ENCODE measurements around the gene ZBTB20.
A peak's percentile ranks its signal among the peaks of the same experiment; 100 is the strongest.
"Not testable (repeated sequence)": the region's sequence is repeated elsewhere in the genome, so short reads cannot be mapped to it uniquely, and the experiment has no call there.

ZBTB20 gene

GRCh38 chr3:114714237-114714636 lies 432.9 kb downstream of the ZBTB20 start:
- DNase-seq (ENCODE audit: low spot score): no peak

DNA sequence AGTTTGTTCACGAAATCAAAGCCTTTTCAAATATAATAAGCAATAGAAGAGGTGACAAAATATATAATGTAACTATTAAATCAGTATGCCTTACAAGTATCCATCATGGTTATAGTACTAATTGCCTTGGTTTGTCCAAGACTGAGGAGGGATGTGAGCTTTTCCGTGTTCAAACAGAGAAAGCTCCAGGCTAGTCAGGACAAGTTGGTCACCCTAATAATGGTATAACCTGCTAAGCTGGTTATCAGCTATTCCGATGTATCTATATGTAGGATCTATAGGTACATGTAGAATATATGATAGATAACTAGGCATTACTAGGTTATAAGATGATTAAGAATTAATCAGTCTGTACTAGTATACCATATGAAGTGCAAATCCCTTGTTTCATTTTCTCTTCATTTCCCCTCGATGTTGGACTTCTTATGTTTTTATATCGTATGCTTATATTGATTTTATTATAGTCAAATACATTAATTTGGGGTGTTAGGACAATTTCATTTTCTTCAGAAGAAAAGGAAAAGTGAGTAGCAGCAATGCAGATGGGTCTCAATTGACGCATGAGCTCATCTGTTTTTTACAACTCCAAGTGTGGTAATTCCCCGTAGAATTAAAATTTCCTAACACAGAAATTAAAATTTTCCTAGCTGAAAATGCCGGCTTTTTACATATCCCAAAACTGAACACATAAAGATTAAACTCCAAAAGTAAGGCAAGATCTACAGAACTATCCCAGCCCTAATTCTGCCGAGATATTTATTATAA lies 434.2 kb downstream of the ZBTB20 start:
- DNase-seq (ENCODE audit: low spot score): no peak

DNA sequence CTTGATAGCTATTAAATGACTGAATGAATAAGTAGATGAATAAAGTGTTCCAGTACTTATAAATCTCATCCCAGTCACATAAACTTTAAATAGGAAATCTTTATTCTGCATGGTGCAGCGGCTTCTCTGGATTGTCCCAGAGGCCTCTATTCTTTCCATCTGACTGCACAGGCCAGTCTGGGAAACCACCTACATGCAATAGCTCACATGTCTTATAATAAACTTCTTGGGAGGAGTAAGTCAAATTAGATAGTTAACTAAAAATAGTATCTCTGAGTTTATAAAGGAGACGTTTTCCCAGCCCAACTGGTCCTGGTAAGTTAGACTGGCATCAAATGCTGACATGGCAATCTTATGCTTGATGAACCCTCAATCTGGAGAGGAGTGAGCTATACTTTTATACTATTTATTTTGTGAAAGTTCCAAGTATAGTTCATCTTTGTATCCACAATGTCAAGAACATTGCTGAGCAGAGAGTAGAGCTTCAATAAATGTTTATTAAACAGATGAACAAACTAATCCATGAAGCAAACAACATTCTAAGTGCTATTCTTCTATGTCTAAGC lies 435.7 kb downstream of the ZBTB20 start:
- DNase-seq (ENCODE audit: low spot score): no peak

GRCh38 chr3:114709102-114709501 lies 438.0 kb downstream of the ZBTB20 start:
- DNase-seq (ENCODE audit: low spot score): peak; percentile 25

DNA sequence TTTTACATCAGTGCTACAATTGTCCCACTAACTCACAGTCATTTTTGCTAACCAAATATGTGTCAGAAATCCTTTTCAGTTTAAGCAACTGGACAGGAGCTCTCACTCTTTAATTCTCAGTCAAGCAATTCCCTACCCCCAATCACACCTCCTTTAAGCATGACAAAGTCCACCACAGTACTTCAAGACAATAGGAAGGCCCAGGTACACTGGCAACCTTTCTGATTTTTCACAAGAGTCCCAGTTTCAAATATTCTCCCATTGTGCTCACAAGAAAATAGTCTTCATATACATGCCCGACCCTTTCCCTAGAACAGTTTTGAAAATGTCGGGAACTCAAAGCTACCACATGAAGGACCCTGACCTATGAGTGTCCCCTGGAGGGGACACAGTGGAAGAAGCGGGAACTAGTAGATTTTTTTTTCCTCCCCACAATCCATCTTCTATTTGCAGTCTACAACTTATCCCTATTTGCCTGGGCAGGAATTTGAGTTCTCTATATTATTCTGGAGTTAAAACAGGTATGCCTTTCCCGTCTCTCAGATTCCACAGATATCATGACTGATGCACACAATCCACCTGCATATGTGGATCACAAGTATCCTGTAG lies 439.7 kb downstream of the ZBTB20 start:
- DNase-seq (ENCODE audit: low spot score): no peak

DNA sequence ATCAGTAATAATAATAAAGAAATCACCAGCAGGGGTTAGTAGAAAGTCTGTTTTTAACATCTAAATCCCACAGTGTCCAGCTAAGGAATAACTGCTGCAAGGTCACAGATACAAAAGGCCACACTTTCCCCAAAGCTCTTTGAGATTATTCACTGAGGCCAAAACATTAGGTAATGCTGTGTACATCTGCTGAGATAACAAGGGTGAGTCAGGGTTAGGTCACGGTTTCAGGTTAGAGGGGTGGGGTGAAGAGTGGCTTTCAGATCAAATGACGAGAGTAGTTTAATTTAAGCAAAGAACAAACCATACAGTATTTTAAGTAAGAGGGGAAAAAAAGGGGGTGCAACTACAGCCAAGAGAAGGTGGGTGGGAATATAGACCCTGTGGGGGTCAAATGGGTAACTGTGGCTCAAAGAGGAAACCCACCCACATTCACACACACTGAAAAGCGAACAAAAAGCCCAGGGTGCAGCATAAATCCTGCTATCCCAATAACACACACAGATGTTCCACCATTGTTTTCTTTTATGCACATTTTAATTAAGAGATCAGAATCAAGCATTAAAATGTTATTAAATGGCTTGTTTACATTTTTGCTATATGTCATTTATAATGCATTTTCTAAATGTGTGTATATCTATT lies 440.4 kb downstream of the ZBTB20 start:
- DNase-seq (ENCODE audit: low spot score): peak; percentile 17

DNA sequence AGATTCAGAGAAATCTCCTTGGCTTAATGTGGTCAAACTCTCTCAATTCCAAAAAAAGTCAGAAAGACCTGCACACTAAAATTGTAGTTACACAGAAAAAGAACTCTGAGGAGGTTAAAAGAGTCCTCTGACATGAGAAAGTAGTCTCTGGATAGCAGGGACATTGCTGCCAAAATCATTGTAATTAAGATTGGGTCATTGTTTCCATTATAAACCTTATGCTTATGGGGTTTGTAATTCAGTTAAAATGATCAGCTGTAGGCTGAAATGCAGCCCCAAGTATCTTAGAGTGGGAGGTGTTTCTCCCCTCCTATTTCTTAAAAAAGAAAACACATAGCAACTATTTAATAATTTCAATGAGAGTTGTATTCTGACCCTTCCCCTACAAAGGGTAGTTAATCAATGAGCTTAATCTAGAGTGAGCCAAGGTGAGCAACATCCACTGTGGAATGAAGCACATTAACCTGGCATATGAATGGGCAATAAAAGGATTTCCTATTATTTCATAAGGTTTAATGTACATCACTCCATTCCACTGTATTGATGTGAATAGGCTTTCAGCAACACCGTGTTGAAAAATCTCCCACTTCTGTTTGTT lies 446.4 kb downstream of the ZBTB20 start:
- no peak for DNase-seq (ENCODE audit: low spot score)

GRCh38 chr3:114698146-114699105 lies 448.7 kb downstream of the ZBTB20 start:
- no peak for DNase-seq (ENCODE audit: low spot score)

DNA sequence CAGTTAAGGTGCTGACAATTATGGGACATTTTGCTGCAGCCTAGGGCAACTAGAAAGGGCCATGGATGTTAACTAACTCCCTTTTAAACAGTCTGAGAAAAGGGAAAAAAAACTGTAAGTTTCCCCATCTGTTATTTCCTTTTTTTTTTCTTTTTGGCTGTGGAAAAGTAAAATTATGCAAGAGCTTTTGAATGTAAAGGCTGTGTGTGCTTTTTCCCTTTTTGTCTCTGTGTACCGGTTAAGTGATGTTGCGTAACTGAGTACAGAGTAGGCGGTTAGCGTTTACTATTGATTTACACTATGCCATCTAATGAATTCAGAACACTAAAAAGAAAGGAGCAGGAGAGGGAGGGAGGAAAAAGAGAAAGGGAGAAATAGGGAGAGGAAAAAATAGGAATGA lies 449.7 kb downstream of the ZBTB20 start:
- DNase-seq (ENCODE audit: low spot score): no peak

- DNase-seq (ENCODE audit: low spot score): no peak
Observed at GRCh38 chr3:114694251-114694650, 452.8 kb downstream of the ZBTB20 start.

GRCh38 chr3:114691871-114692270 lies 455.2 kb downstream of the ZBTB20 start:
- no peak for DNase-seq (ENCODE audit: low spot score)

DNA sequence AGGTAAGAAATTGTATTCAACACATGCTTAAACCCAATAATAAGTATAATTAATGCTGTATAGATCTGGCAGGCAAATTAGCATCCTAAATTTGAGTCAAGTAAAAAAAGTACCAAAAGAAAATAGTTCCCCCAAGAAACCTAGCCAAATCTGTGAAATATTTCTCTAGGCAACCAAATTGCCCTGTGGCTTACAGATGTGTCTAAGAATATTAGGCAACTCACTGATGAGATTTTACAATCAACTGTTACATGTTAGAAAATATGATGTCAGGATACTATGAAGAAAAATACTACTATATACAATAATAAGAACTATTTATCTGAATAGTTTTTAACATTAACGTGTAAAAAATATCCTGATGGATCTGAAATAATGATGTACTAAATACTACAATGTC lies 456.2 kb downstream of the ZBTB20 start:
- no peak for DNase-seq (ENCODE audit: low spot score)

DNA sequence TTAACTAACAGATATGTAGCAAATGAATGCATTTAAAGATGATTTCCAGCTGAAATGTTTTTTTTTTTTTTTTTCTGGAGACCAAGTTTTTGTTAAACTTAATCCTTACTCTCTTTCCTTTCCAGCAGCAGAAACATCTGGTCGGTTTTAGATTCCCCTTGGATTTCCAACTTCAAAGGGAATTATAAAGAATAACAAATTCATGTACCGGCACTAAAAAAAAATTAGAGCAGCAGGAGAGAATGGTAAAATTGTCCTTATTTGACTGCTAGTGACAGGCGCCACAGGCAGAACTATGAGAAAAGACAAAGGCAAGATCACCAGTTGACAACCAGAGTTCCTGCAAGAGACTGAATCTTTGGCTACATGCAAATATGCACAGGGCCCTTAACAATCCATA lies 459.9 kb downstream of the ZBTB20 start:
- DNase-seq (ENCODE audit: low spot score): no peak

DNA sequence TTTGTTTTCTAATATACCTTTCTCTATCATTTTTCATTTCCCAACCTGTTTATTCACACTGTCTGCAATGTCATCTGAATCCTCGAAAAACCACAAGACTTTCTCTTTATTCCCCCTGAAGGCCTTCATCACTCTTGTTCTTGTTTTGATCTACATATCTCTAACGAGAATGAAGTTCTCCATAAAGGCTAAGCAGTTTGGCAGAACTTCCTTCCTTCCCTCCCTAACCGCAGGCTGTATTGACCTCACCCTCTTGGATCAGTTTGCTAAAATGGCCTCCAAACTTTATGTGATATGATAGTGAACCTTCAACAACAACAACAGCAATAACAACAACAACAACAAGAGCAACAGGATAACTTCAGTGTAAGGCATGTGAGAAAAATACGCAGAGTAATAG lies 460.5 kb downstream of the ZBTB20 start:
- DNase-seq (ENCODE audit: low spot score): peak; percentile 48

DNA sequence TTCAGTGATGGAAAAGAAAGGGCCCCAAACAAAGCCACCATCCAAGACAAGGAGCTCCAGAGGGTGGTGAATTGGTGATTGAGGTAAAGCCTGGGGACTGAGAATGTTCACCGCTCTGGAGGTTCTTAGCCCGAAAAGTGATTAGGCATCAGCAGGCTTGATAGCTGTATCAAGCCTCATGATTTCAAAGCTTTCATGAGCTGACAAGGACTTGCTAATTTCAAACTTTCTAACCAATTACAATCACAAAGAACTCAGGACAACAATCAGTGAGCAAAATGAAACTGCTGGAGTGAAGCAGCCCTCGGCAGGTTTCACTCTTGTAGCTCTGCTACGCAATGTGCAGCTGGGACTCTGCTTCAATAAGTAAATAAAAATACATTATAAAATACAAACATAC lies 461.9 kb downstream of the ZBTB20 start:
- DNase-seq (ENCODE audit: low spot score): no peak

DNA sequence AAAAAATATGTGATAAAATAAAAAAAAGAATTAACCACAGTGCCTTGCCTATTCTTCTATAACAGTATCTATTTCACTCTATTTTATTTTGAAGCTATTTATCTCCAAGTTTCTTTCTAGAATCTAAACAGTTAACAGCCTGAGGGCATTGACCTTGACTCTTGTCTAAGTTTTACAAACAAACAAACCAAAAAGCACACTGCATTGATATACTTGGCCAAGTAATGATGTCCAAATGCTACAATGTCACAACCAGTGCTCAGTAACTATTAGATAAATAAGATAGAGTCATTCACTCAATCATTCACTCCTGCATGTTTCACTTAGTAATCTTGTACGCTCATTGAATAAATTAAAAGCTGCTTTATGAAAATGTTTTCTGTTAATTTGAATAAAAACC lies 466.8 kb downstream of the ZBTB20 start:
- DNase-seq (ENCODE audit: low spot score): no peak

DNA sequence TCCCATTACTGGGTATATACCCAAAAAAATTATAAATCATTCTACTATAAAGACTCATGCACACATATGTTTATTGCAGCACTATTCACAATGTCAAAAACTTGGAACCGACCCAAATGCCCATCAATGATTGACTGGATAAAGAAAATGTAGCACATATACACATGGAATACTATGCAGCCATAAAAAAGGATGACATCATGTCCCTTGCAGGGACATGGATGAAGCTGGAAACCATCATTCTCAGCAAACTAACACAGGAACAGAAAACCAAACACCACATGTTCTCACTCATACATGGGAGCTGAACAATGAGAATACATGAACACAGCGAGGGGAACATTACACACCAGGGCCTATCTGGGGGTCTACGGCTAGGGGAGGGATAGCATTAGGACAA lies 467.3 kb downstream of the ZBTB20 start:
- DNase-seq (ENCODE audit: low spot score): not testable (repeated sequence)

DNA sequence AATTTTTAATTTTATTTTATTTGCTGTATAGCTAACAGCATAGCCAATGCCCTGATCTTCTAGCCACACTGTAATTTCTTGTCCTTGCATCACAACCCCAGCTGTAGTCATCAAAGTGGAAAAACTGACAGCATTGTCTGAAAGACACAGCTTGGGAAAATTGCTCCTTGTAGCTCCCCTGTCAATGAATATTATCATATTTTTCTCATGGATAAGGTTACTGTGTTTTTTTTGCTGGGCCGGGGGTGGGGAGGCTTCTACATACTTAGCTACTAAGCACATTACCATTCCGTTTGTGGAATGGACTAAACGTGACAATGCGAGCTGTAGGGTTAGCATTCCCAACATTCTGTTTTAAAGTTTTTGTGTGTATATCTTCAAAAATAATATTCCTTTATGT lies 472.0 kb downstream of the ZBTB20 start:
- no peak for DNase-seq (ENCODE audit: low spot score)

DNA sequence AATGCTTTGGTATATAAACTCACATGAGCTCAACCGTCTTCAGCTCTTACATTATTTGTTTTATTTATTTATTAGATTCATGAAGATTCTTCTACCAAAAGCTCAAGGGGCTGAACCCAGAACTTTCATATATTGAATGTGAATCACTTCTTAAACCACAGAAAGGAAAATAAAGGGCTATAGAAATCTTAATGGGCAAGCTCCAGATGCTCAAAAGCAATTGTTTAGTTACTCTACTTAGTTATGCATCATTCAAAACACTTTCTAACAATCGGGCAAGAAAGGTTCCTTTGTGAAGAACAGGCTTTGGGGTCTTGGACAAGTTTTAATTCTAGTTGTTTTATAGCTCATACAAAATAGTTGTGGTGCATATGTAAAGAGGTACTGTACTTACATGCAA lies 473.1 kb downstream of the ZBTB20 start:
- DNase-seq (ENCODE audit: low spot score): no peak

- DNase-seq (ENCODE audit: low spot score): no peak
Observed at GRCh38 chr3:114673481-114673880, 473.6 kb downstream of the ZBTB20 start.

DNA sequence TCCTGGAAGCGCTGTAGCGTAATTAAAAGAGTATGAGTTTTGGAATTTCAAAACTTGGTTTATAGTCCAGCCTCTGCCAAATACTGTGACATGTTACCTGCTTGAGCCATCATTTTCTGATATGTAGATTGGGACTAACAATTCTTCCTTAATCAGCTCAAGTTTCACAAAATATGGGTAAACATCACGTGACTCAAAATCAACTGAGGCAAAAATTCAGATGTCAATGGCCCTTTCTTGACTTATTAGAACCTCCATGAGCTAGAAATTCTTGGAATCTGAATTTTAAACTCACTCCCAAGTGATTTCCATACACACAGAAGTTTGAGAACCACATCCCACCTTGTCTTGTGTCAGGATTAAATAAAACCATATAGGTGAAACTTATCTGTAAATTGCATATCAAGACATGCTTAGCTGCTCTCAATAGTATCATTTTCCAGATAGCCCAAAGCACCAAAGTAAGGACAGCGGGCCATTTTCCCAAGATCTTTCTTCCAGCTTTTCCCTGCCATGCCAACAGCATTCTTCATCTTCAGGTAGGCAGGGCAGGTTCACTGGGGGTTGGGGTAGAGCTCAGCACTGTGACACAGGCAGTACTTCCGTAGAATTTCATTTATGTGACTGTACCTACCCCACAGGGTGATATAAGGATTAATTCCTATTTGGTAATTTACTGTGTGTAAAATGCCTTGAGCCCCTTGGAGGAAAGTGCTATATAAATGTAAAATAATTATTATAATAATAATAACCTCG lies 474.2 kb downstream of the ZBTB20 start:
- no peak for DNase-seq (ENCODE audit: low spot score)

Measured in AG20443 (cell line).